A673 (cell line): Measurements from ENCODE around the gene SMOC2. TPM values are rescaled to one million over a fixed set of nuclear protein-coding genes. Genes with fewer than 3 reads are reported as not detected.

Experiments used
- BruUV-seq: library from RNA; stranded (reverse); fragments of 400-500 nt; replicated peaks from 2 replicates; lab custom pipeline; 2021; lab: Mats Ljungman, UMichigan
- CTCF ChIA-PET: fragments of 300-600 bp; sonication (Branson Sonifier 250); formaldehyde crosslinking; loops from one replicate; lab custom pipeline; 2022; ENCODE audit warnings: antibody characterized with exemption; lab: Charles Lee
- POLR2A ChIA-PET: fragments of 300-600 bp; sonication (Branson Sonifier 250); formaldehyde crosslinking; loops from one replicate; lab custom pipeline; 2022; ENCODE audit warnings: antibody characterized with exemption; ENCODE audit not compliant: low non-redundant PET; lab: Charles Lee
- DNase-seq: peaks from one replicate; pipeline ENCODE4 v3.0.0-alpha.2; 2015; ENCODE audit warnings: low spot score
- H3K27ac ChIP-seq: fragments of 200-600 bp; sonication (generic); 2 replicates; pipeline ENCODE4 v1.5.1; 2016; ENCODE audit warnings: mixed run types, low read depth, mild to moderate bottlenecking, mixed read lengths, antibody characterized with exemption, low read length; ENCODE audit not compliant: poor library complexity, severe bottlenecking
- H3K27me3 ChIP-seq: fragments of 200-600 bp; sonication (generic); replicated peaks from 2 replicates; pipeline ENCODE4 v1.6.1; 2017; ENCODE audit warnings: mixed run types, low read depth, mild to moderate bottlenecking, mixed read lengths, antibody characterized with exemption, low read length; ENCODE audit not compliant: insufficient read depth, poor library complexity
- H3K36me3 ChIP-seq: fragments of 200-600 bp; sonication (generic); 2 replicates; pipeline ENCODE4 v1.6.1; 2016; ENCODE audit warnings: mixed run types, mild to moderate bottlenecking, mixed read lengths, antibody characterized with exemption, low read length; ENCODE audit not compliant: insufficient read depth, poor library complexity, severe bottlenecking
- H3K4me1 ChIP-seq: fragments of 200-600 bp; sonication (generic); 2 replicates; pipeline ENCODE4 v1.6.1; 2017; ENCODE audit warnings: mixed run types, mild to moderate bottlenecking, mixed read lengths, antibody characterized with exemption, low read length; ENCODE audit not compliant: insufficient read depth, poor library complexity, severe bottlenecking
- H3K4me3 ChIP-seq: fragments of 200-600 bp; sonication (generic); 2 replicates; pipeline ENCODE4 v1.5.1; 2016; ENCODE audit warnings: low read depth, mixed run types, mild to moderate bottlenecking, mixed read lengths, low read length; ENCODE audit not compliant: poor library complexity, severe bottlenecking
- H3K9me3 ChIP-seq: fragments of 200-600 bp; sonication (generic); 2 replicates; pipeline ENCODE4 v1.6.1; 2016; ENCODE audit warnings: mixed run types, low read depth, mild to moderate bottlenecking, mixed read lengths, antibody characterized with exemption, low read length; ENCODE audit not compliant: poor library complexity, severe bottlenecking
- EZH2 ChIP-seq: fragments of 200-600 bp; sonication (generic); IDR thresholded peaks from 2 replicates; pipeline ENCODE4 v1.6.1; 2017; ENCODE audit warnings: borderline replicate concordance, low read depth, mild to moderate bottlenecking, mixed read lengths, antibody characterized with exemption, low read length; ENCODE audit not compliant: poor library complexity, severe bottlenecking
- intact Hi-C: fragments of 100-400 bp; cut with micrococcal nuclease; formaldehyde crosslinking; loops from one replicate; pipeline ENCODE4 v1.10.0; 2022; ENCODE audit not compliant: unreplicated experiment
- total RNA-seq: library from RNA; stranded (reverse); gene quantifications from 2 replicates; pipeline ENCODE4 v1.2.3, GENCODE V29; 2021
- TF ChIP-seq, protein P1 (sequence below): fragments of 300-800, 200-600 bp; sonication (generic); conservative IDR thresholded peaks from 2 replicates; pipeline ENCODE4 v1.5.1; 2017; ENCODE audit warnings: low read depth, mild to moderate bottlenecking, antibody characterized with exemption, low read length, moderate library complexity, mixed read lengths

SMOC2 gene
- total RNA-seq, 1 experiment from 2014 or later = 1.8 TPM

DNA sequence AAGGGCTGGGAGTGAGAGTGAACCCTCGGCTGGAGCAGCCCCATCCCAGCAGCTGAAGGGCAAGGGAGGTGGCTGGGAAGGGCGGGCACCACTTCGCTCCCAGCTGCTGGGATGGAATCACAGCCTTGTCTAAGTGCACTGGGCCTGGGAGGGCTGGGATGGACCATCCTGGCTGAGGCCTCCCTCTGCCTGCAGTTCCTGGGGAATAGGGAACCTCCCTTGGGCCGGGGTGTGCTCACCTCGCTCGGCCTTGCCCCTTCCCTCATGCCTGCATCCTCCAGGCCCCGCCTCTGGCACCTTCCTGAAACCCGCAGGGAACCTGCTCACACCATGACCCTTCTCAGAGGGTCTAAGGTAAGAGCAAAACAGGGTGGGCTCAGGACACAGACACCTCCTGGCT is 53.7 kb downstream of the SMOC2 start:
- BruUV-seq = no TSS peak
- Histone ChIP-seq H3K4me3 (no peak overlapping the region), H3K27me3 (no peaks in the 10 kb centered on the region), H3K36me3 (no peaks in the 10 kb centered on the region), H3K27ac (no peak overlapping the region), H3K4me1 (no peaks in the 10 kb centered on the region), H3K9me3 (no peaks in the 10 kb centered on the region)
- no peak for DNase-seq
- intact Hi-C loops = no loop called here
- TF ChIP-seq, protein P1, sequence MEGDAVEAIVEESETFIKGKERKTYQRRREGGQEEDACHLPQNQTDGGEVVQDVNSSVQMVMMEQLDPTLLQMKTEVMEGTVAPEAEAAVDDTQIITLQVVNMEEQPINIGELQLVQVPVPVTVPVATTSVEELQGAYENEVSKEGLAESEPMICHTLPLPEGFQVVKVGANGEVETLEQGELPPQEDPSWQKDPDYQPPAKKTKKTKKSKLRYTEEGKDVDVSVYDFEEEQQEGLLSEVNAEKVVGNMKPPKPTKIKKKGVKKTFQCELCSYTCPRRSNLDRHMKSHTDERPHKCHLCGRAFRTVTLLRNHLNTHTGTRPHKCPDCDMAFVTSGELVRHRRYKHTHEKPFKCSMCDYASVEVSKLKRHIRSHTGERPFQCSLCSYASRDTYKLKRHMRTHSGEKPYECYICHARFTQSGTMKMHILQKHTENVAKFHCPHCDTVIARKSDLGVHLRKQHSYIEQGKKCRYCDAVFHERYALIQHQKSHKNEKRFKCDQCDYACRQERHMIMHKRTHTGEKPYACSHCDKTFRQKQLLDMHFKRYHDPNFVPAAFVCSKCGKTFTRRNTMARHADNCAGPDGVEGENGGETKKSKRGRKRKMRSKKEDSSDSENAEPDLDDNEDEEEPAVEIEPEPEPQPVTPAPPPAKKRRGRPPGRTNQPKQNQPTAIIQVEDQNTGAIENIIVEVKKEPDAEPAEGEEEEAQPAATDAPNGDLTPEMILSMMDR = no peak
- TF ChIP-seq EZH2 = no peak
- CTCF ChIA-PET = no interaction called here
- POLR2A ChIA-PET = no interaction called here

DNA sequence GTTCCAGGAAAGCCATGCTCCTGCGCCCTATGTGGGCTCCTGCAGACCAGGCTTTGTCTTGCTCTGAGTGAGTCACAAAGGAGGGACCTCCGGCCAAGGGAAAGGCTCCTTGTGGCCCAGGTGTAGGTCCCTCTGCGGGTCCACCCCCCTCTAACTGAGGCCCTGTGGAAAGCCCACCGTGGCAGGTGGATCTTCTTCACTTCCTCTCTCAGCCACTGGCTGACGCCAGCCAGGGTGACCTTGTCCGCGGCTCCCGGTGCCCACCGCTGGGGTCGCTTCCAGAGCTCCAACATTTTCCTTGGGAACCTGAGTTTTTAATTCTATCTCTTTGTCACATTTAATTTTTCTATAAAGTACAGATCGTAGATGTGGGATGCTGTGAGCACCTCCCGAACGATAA is 54.1 kb downstream of the SMOC2 start:
- POLR2A ChIA-PET = no interaction called here

DNA sequence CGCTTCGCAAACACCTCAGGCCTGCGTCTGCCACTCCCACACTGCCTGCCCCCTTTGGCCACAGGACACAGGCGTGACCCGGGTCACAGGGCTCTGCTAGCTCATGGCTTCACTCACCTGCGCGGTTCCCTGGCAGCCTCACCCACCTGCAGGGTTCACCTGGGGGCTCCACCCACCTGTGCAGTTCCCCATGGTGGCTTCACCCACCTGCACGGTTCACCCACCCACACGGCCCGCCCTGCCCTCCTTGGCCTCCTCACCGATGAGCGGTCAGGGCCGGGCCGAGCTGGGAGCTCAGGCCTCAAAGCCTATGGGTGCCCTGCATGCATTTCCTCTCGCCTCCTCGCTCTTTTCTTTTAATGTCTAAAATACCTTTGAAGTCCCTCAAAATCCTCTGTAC is 54.7 kb downstream of the SMOC2 start:
- CTCF ChIA-PET = no interaction called here
- Histone ChIP-seq H3K27me3 (no peaks in the 10 kb centered on the region), H3K4me3 (no peak overlapping the region), H3K27ac (no peak overlapping the region), H3K36me3 (no peaks in the 10 kb centered on the region), H3K4me1 (no peaks in the 10 kb centered on the region), H3K9me3 (no peaks in the 10 kb centered on the region)
- no TSS peak for BruUV-seq
- intact Hi-C loops = no loop called here
- POLR2A ChIA-PET = no interaction called here
- no peak for TF ChIP-seq EZH2
- TF ChIP-seq, protein P1 = no peak
- no peak for DNase-seq

More for the DNA sequence above, 54.1 kb downstream of the SMOC2 start:
- no peaks in the 10 kb centered on the region for H3K9me3 ChIP-seq
- no peak overlapping the region for H3K27ac ChIP-seq
- CTCF ChIA-PET = no interaction called here
- no peak for TF ChIP-seq EZH2
- TF ChIP-seq, protein P1 = no peak
- intact Hi-C loops = no loop called here
- no peak for DNase-seq
- no peaks in the 10 kb centered on the region for H3K36me3 ChIP-seq
- no peaks in the 10 kb centered on the region for H3K27me3 ChIP-seq
- H3K4me1 ChIP-seq = no peaks in the 10 kb centered on the region
- no peak overlapping the region for H3K4me3 ChIP-seq
- BruUV-seq = no TSS peak
